Activated naive CD4-positive, alpha-beta T cell (primary cell): ENCODE results near the gene CBFA2T2.
A peak's percentile ranks its signal among the peaks of the same experiment; 100 is the strongest.

Source experiments
- DNase-seq, 4 experiments: peaks; one replicate each; lab custom pipeline; 2025; lab: John Stamatoyannopoulos, UW

The CBFA2T2 gene

GRCh38 chr20:33653218-33653899, 163.5 kb downstream of the CBFA2T2 start:
- peak in 1 of 4 experiments; percentile 12 for DNase-seq

DNA sequence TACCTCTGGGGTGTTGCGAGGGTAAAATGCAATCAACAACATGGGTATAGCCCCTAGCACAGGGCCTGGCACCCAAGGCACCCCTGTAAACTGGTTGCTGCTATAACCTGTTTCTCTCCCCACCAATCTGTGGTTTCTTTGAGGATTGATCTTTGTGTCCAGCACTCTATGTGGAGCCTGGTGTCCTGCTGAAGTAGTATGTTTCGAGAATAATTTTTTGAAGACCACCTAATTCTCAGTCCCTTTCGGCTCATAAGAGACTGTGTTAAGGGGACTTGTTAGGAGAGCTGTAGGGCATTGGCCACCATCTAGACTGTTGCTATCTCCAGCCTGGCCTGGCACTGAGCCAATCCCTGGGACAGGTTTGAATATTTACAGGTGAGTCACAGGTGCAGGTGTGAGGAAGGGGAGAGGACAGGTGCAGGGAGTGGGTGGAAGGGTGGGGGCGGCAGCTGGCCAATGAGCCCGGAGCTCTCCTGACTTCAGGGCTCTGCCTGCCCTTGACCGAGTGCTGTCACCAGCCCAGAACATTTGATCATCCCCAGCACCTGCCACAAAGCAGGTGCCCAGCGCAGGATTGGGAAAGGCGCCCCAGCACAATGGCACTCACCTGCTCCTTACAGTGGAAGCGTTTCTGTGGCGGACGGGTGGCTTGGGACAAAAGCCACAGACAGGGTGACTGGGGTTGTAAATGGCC, 164.2 kb downstream of the CBFA2T2 start:
- no peak for DNase-seq

DNA sequence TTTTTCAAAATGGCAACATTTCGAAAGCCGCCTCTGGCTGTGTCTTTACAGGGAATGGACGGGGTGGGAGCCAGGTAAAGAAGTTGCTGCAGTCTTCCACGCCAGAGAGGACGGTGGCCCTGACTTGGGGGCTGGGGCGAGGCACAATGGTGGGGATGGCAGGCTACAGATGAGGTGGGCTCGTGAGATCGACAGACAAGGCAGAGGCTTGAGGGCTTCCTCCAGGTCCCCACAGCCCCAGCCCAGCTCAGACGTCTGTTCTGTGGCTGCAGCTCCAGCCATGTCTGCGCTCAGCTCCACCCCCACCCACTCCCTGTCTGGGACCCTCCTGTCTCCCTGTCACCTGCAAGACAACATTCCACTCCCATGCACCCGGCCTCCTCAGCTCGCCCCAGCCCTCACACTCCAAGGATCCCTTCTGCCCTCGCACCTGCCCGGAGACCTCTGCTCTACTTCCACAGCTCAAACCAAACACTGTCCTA, 164.8 kb downstream of the CBFA2T2 start:
- no peak for DNase-seq

DNA sequence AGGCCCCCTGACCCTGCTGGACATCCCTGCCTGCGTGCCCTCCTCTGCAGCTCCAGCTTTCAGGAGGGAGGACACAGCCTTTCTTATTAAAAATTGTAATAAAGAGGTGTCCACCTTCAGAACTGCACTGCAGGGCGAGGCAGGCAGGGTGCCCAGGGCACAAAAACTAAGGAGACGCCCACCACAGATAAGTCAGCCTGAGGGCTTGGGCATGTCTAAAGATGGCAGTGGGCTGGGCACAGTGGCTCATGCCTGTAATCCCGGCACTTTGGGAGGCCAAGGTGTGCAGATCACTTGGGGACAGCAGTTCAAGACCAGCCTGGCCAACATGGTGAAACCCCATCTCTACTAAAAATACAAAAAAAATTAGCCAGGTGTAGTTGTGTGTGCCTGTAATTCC, 165.3 kb downstream of the CBFA2T2 start:
- no peak for DNase-seq

DNA sequence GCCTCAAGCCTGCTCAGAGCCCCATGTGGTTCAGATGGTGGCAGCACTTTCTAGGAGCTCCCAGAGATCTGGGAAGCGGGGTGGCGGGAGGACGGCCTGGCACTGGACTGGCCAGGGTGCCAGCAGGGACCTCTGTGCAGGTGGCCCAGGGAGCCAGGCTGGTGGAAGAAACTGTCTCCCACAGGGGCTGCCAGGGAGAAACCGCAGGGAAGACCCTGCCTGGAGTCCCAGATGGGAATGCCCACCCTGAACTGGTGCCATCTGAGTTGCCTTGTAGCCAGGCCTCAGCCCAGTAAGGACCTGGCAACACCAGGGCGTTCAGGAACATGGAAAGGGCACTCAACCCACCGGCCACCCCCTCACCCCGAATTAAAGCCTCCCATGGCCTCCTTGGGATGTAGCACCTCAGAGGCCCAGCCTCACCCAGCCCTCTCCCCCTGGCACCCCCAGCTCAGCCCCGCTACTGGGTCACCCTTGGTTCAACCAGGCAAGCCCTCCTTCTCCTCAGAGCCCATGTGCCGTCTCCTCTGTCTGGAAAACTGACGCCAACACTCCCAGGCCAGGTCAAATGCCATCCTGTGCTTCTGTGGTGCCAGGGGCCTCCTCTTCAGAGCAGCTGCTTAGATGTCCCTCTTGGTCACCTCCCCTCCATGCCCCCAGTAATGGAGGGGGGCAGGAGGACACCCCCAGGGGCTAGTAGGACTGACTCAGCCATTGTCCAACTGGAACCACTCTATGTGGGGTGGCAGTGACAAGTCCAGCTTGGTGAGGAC, 166.3 kb downstream of the CBFA2T2 start:
- no peak for DNase-seq

GRCh38 chr20:33656783-33657703, 167.1 kb downstream of the CBFA2T2 start:
- no peak for DNase-seq

GRCh38 chr20:33657704-33658095, 167.8 kb downstream of the CBFA2T2 start:
- no peak for DNase-seq

DNA sequence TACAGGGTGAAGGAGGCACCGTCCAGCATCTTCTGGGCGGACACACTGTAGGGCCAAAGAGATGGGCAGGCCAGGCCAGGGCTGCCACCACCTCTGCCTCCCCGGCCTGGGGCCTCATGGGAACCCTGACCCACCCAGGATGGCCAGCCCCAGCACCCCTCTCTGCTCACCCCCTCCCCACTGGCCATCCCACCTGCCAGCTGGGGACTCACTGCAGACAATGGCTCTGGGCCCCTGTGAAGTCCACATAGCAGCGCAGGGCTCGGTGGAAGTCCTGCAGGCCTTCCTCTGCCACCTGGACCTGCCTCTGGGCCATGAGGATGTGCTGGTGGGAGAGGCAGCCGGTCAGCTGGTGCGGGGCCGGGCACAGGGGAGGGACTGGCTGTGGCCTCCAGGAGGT, 168.6 kb downstream of the CBFA2T2 start:
- no peak for DNase-seq

GRCh38 chr20:33658929-33659328, 169.0 kb downstream of the CBFA2T2 start:
- DNase-seq, result no peak

DNA sequence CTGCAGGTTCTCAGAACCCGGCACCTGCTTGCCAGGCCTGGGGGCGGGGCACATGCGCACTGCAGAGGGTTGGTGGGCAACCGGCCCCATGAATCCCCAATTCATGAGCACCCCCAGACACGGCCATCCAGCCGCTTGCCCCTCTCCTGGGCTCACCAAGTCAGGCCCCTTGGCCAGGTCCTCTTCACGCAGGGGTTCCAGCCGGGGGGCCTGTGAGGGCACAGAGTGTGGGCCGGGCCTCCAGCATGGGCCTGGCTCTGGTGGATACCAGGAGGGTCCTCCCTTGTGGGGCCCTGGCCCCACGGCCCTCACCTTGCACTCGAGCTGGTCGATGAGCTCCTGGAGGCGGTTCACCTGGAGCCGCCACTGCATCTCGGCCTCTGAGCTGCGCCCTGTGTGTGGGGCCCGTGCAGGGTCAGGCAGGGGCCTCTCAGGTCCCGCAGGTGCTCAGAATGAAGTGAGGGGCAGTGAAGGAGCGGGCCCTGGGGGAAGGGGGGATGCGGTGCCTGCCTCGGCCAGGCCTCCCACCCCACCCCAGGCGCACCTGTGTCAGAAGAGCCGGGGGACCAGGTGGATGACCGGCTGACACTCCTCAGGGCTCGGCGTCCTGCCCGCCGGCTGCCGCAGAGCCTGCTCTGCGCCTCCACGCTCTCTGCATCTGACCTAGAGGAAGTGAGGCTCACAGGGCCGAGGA, 169.6 kb downstream of the CBFA2T2 start:
- no peak for DNase-seq

DNA sequence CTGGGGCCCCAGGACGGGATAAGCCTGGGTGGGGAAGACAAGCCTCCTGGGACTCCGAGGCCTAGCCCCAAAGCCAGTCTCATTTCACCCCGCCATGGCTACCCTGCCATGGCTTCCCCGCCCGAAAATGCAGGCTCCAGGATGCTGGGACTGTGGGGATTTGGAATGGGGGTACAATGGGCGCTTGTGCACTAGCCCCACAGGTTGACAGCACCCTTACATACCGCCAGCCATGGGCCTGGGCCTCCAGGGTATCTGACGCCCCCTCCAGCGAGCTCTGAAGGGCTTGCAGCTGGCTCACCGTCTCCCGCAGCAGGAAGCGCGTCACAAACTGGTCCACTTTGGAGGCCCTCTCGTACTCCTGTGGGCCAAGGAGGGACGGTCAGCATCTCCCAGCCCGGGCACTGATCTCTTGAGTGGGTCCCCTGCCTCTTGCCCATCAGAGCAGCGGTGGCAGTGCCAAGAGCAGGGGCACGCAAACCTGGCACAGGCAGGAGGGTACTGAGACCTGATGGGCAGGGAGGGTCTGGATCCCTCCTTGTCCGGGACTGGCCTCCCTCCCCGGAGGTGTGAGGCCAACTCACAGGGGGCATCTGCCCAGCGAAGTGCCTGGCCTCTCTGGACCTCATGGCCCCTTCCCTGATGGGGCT, 170.3 kb downstream of the CBFA2T2 start:
- no peak for DNase-seq

- no peak for DNase-seq
Observed at GRCh38 chr20:33660685-33661058, 170.8 kb downstream of the CBFA2T2 start.

- no peak for DNase-seq
Observed at GRCh38 chr20:33662172-33662571, 172.3 kb downstream of the CBFA2T2 start, which contains the start of gene C20orf144. TSS of gene C20orf144 (plus strand) at chr20:33662327. CDS start at chr20:33662346, 19 bp downstream.

- DNase-seq, result peak; percentile 30 to 82 (median 61)
Observed at GRCh38 chr20:33663161-33664084, 173.5 kb downstream of the CBFA2T2 start.

DNA sequence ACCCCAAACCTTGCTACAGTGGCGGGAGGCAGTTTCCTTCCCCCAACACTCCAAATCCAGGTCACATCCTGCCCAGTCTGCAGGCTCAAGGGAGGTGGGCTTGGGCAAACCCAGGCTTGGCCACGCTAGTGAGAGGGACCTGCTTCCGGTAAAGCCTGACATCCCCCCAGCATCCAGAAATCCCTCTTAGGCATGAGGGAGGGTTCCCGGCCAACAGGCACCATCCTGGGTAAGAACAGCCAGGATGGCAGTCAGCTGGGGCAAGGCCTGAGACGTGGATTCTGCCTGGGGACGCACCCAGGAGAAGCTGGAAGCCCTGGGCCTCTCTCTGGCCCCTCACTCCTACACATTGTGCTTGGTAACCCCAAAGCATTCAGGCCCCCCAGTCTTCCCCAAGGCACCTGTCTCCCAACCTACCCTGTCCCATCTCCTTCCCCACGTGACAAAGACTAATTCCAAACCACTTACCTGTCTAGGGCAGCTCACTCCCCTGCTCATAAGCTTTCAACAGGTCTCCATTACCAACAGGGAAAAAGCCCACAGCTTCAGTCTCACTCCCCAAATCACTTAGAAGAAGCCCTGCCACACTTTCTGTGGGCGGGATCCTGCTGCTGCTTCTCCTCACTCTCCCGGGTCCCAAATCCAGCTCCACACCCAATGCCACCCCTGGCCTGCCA, 174.3 kb downstream of the CBFA2T2 start:
- DNase-seq, result no peak

DNA sequence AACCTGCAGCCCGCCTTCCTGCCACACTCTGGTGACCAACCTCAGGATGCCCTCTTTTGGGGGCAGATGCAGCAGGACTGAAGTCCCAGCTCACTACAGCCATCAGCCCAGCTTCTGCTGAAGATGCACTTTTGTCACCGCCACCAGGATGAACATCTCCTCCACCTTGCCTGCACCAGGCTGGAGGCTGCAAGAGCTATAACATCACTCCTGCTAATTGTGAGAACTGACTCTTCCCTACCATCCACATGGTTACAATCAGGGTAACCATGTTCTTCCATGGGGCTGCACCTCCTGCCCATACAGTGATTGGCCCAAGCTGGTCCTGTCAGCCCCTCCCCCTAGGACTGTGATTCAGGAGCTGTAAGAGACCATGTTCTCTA, 174.9 kb downstream of the CBFA2T2 start:
- no peak for DNase-seq

DNA sequence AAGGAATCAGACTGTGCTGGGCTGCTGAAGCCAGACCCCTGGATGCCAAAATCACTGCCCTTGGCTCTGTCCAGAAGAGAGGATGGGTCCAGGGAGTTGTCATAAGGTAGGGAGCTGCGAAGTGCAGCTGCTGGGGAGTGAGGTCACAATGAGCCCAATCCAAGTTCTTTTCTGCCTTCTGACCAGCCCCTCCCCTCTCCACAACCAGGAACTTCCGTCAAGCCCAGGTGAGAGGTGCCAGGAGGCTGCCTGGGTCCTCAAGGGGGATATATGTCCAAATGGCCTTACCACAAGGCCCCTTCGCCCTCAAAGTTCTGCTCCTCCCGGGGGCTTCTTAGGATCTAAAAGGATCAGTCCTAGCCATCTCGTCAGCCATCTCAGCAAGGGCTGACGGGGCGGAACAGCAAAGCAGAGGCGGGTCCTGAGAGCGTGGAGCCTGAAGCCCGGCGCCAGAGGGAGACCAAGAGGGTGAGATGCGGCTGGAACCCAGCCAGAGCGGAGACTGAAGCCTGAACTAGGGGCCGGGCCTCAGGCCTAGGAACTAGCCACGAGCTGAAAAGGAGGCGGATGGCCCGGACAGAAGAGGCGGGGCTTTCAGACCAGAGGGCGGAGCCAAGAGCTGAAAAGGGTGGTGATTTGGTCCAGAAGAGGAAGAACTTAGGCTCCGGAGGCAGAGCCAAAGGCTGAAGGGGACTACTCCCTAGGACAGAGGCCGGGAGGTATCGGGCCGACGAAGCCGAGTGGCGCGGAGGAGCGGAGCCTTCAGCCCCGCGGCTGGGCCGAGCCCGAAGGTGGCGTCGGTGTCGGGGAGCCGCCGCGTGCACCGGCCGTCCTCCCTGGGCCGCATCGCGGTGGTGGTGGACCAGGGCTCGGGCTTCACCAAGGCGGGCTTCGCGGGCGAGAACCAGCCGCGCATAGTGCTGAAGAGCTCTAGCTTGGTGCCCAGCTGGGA, 176.7 kb downstream of the CBFA2T2 start, which contains the start of gene ACTL10:
Gene ACTL10 (plus strand): TSS at position 651 of the 952 bp plus-strand sequence. CDS start 555 bp downstream, outside the sequence.
- peak; percentile 29 to 65 (median 40) for DNase-seq
